ENCODE data around the gene SLC9A3.

Gene SLC9A3

DNA sequence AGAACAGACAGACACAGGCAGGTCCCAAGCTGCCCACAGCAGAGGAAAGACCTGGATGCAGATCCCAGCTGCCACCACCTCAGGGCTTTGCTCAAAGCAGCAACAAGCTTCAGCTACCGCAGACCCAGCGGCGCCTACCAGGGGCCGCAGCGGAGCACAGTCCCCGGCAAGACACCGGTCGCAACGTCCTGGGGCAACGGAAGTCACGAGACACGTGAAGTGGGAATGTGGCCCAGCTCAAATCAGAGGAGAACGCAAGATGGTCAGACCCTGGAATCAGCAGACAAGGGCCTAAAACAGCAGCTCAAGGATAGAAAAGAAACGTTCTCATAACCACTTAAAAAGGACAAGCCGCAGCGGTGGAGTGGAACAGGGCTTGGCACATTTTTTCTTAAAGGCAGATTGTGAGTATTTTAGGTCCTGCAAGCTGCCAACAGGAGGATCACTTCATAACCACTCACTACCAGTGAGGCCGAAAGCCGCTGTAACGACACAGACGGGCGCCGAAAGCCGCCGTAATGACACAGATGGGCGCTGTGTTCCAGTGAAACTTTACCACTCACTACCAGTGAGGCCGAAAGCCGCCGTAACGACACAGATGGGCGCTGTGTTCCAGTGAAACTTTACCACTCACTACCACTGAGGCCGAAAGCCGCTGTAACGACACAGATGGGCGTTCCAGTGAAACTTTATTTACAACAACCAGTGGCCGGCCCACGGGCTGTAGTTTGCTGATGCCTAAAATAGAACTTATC, 21.7 kb downstream of the SLC9A3 start:
- DNase-seq = no peak

DNA sequence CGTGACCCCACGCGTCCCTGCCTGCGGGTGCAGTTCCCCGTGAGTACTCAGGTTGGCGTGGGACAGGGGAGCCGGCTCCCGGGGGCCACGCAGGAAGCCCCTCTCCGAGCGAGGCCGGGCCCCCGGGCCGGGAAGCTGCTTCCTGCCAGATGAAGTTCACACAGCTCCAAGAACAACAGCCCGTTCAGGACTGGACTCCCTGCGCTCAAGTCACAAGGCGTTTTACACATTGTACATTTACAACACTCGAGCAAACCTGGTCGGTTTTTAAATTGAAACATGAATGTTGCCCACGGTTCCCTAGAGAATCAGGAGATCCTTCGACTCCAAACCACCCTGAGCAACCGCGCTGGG, 22.4 kb downstream of the SLC9A3 start:
- no peak for DNase-seq

DNA sequence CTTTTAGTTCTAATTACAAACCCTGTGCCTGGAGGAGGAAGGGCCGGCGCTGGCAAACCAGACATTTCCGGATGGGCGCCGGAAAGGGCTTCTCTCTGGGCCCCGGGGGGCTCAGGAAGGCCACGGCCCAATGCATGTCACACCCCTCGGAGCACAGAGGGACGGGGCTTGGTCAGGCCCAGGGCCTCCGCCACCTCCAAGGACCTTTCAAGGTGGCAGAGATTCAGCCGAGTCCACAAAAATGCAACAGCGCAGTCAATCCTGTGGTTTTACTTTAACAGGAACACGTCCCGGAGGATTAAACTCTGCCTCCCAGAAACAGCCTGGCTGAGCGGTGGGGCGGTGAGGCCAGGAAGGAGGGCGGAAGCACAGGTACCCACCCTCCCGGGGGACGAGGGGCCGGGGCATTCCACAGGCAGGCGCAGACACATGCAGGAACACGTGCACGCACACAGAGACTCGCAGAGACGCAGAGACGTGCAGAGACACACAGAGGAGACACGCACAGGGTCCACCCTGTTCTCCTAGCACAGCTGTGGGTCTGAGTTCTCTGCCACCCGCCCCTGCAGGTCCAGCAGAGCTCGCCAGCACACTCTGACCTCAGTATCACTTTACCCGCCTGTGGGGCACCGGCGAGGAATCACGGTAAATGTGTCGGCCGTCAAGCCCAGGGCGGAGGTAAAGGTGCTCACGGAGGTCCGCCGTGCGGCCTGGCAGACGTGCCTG, 23.0 kb downstream of the SLC9A3 start:
- DNase-seq = no peak

DNA sequence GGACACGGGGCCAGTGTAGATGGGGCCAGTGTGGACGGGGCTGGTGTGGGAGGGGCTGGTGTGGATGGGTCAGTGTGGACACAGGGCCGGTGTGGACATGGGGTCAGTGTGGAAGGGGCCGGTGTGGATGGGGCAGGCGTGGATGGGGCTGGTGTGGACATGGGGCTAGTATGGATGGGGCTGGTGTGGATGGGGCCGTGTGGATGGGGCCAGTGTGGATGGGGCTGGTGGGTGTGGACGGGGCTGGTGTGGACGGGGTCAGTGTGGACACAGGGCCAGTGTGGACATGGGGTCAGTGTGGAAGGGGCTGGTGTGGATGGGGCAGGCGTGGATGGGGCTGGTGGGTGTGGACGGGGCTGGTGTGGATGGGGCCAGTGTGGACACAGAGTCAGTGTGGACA, 23.8 kb downstream of the SLC9A3 start:
- DNase-seq = no peak

DNA sequence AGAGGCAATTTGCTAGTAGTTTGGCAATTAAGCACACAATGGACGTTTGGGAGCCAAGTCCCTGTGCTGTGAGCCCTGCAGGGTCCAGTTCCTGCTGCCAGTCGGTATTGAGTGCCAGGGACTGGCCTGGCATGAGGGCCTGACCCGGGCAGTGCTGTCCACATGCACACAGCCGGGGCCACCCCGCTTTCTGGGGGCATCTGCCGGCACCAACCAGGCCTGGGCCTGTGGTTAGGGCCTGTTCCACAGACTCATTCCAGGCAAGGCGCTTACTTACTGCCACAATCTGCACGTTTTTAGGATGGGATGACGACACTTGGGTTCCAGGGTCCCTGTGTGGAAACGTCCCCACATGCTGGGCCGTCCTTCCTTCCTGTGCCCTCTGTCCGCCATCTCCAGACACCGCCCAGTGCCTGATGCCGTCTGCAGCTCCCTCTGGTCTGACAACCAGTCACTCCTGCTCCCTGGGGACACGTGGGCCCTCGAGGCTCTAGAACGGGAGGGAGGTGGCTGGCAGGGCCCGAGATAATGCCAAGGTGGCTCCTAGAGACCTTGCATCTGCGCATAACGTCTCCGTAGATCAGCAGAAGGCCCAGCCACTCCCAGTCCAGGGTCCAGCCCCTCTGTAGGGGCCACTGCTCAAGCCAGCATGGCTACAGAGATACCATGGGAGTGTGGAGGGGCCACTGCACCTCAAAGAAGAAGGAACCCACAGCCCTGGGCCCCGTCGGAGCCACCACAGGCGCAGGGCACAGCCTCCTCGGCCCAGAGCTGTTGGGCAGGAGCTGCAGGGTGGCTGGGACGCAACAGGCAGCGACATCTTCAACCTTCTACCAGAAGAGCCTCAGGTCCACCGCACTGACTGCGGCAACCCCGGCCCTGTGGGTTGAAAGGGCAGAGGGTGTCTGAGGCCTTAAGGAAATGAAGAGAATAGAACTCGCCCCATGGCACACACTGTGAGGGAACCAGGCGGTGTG, 24.7 kb downstream of the SLC9A3 start:
- DNase-seq = no peak

DNA sequence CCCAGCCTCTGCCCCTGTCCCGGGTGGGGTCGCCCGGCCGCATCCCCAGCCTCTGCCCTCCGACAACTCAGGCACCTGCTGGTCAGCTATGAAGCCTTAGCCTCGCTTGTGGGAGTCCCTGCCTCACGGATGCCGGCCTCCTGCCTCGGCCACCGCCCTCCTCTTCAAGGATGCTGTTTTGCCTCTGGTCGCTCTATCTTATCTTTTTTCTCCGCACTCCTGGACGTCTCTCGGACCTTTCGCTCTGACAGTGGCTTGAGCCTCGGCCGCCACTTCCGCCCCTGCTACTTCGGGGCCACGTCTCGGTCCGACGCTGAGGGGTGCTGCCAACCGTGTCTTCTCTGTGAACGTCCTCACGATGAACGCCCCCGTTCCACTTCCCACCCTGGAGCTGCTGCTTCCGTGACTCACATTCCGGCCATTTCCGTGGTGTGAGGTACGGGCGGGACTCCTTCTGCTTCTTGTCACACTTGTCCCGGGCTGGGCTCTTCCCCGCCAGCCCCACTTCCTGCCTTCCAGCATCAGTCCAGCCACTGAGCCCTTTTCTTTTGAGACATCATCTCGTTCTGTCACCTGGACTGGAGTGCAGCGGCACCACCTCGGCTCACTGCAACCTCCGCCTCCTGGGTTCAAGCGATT, 26.3 kb downstream of the SLC9A3 start:
- DNase-seq = no peak

DNA sequence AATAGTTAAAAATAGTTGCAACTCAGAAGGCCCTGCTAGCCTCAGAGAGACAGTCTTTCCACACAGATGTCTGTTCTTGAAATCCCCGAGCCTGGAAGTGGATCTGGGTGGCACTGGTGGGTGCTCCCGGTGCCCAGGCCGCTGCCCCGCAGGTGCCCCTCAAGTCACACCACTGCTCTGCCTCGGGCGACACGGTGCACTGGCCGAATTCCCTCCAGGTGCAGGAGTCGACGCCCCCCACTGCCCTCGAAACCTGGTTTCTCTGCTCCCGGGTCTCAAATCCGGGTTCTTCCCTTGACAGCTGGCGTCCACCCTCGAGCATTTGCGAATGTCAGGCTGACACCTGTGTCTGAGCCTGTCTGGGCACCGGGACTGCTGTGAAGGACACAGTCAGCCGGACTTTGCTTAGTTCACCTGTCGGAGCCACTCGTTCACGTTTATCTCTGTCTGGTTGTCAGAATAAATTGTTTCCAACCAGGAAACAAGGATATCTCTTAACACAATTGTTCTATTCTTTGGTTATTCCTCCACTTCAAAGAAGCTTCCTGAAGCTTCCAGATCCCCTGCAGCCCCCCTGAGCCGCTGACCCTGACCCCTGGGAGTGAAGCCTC, 27.1 kb downstream of the SLC9A3 start:
- DNase-seq = no peak

DNA sequence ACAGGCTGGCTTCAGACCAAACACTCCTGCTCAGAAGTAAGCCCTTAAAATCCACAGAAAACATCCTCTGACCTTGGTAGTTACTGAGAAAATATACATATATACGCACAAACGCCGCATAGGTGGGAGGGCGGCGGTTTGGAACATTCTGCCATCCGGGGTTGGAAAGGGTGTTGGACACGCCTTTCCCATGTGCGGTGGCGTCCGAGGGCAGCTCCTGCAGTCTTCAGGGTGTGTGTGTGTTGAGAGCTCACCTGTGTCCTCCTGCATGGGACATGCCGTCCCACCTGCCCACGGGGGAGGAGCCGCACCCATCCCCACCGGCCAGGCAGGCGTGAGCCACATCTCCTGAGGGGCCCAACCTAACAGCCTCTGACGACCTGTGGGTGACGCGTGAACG, 28.2 kb downstream of the SLC9A3 start:
- no peak for DNase-seq

DNA sequence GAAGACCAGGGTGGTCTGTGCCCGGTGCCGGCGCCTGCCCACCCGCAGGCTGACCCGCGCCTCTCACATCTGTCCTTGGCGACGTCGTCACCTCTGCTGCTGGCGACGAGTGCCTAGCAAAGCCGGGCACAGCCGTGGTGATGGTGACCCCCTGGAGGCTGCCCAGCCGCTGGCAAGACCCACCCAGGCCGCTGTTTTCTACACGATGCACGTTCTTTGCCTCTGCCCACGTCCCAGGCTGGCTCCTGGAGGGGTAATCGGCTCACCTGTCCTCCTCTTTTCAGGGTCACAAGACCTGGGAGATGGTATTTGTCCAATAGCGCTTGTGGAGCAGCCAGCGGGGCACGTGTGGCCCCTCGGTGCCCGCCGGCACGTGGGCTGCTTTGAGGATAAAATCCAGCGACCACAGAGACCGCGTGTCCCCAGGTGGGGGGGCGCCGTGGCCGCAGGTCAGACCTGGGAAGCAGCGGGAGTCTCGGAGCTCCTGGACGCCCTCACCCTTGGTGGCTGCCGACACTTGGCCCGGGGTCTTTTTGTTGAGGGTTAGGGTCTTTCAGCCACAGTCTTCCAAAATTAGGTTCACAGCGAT, 29.5 kb downstream of the SLC9A3 start:
- DNase-seq = no peak

DNA sequence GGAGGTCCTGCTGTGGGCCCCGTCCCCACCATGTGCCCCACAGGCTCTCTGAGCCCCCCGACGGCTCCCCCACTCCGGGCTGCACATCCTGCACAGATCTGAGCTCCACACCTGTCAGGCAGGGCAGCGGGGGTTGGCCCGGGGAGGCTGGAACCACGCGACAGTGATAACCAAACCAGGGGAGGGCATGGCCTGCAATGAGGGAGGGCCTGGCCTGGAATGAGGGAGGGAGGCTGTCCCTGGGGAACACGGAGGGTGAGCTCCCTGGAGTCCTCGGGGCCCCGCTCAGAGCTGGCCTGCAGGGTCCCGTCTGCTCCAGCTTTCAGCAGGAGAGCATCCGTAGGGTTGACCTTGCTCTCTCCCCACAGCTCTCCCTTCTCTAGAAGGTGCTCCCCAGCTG, 30.5 kb downstream of the SLC9A3 start:
- DNase-seq = no peak

DNA sequence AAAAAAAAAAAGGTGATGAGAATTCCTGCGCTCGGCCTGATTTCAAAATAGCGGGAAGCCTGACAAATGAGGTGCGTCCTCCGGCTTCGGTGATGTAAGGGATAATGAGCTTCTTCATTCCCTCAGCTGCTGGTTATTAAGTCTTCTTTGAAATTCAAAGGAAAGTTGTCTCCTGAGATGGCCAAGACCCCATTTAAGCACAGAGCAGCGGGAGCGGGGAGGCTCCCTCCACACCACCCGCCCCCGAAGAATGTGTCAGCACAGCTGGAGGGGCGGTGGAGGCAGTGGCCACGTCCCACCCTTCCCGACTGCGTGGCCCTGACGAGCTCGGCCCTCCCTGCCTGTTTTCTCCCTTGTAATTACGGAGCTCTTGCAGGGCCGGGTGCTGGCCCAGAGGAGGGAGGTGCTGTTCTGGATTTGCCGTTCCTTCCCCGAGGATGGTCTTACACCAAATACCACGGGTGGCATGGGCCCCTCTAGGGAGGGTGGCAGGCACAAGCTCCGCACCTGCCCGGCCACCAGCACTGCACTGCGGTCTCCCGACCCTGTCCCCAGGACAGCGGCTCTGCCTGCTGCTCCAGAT, 31.0 kb downstream of the SLC9A3 start:
- no peak for DNase-seq

DNA sequence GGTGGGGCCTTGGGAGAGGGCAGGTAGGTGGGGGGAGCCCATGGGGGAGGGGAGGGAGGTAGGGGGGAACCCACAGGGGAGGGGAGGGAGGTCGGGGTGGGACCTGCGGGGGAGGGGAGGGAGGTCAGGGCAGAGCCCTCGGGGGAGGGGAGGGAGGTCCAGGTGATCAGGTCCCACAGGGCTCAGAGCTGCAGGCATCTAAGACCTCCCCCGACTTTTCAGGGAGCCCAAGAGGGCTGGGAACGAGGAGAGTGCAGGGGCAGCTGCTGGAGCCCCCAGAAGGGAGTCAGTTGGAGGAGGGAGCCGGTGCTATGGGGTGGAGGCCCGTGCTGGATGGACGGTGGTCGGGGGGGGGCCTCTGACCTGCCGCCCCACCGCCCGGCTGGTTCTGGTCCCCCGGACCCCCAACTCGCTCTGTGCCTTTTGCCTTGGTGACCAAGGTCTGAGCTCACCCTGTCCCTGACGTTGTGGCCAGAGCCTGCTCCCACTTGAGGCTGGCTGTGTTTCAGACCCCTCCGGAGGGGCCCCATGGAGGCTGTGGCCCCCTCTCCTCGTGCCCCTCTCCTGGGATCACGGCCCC, 31.8 kb downstream of the SLC9A3 start:
- DNase-seq = no peak

DNA sequence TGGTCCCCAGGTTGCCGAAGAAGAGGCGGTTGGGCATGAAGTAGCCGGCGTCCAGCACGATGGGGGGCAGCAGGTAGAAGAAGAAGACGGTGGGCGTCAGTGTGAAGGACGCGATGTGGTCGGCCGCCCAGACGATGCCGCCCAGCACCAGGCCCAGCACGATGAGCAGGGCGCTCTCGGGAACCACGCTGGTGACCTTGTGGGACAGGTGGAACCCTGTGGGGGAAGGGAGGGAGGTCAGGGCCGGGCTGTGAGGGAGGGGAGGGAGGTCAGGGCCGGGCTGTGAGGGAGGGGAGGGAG, 32.4 kb downstream of the SLC9A3 start:
- no peak for DNase-seq

DNA sequence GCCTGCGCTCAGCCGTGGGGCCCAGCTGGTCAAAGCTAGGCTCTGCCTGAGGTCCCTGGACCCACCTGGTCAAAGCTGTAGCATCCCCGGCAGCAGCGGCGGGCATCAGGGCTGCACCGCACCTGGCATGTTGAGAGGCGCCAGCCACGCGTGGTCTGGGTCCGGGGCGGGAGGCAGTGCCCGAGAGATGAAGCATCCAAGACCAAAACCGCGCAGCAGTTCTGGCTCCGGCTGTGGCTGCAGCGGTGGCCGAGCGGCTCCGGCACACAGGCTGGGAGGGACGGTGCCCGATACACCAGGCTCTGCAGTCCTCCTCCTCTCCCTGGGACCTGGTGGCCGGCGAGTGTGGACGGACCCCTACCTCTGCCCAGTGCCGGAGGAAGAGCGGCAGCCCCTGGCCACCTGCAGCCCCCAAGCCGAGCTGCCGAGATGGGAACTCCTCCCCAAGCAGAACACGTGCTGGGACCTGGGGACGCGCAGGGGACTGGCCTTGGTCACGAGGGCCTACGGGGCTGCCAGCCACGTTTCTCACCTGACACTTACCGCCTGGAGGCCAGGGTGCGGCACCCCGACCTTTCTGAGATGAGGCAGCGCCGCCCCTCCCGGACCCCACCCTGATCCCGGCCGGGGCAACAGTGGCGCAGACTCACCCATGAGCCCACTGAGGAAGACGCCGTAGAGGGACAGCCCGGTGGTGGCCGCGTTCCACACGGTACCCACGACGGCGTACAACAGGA, 33.0 kb downstream of the SLC9A3 start:
- no peak for DNase-seq

DNA sequence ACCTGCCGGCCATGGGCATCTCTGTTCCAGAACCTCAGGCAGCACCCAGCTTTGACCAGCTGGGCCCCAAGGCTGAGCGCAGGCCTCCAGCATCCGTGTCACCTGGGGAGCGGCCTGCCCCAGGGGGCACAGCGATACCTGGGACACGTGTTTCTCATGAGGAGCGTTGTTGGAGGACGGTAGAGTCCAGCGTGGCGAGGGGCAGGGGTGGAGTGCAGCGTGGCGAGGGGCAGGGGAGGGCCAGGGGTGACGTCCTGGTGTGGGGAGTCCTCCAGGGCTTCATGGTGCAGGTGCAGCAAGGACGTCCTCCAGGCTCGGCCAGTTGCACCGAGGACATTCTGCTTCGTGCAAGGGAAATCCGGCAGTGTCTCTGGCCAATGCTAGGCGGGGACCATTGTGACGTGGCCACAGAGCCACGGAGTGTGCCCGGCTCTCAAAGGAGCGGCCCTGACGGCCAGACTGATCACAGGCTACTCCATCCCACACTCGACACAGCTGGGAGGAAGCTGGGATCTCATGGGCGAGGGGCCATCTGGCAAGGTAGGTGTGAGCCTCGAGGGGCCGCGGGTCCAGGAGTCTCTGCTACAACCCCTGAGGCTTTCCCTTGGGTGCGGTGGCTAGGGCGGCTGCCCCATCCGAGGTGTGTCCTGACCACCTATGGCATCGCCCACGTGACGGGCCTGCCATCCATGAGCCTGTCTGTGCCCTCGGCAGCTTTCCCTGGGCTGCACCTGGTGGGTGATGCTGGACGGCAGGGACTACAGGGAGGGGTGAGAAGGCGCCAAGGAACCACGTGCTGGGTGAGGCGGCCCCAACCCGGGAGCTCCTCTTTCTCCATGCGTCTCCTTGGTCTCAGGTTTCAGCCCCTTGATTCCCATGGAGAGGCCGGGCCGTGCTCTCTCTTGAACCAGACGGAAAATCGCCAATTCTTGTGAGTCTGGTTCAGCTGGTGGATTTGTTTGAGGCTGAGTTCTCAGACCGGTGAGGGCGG, 33.8 kb downstream of the SLC9A3 start:
- DNase-seq = no peak

DNA sequence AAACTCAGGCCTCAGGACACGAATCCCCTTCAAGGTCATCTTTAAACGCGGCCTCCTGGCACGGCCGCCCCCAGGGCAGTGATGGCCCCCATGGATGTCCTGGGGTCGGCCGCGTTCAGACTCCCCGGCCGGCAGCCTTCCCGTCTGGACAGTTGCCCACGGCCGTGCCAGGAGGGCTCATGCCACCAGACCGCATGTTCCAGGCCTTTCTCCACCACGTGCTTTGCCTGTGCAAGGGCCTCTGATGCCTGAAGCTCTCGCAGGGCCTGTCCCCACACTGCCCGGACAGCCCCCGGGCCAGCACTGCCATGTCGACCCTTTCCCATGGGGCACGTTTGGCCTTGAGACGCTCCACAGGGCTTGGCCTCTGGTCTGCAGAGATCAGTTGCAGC, 34.6 kb downstream of the SLC9A3 start:
- no peak for DNase-seq

DNA sequence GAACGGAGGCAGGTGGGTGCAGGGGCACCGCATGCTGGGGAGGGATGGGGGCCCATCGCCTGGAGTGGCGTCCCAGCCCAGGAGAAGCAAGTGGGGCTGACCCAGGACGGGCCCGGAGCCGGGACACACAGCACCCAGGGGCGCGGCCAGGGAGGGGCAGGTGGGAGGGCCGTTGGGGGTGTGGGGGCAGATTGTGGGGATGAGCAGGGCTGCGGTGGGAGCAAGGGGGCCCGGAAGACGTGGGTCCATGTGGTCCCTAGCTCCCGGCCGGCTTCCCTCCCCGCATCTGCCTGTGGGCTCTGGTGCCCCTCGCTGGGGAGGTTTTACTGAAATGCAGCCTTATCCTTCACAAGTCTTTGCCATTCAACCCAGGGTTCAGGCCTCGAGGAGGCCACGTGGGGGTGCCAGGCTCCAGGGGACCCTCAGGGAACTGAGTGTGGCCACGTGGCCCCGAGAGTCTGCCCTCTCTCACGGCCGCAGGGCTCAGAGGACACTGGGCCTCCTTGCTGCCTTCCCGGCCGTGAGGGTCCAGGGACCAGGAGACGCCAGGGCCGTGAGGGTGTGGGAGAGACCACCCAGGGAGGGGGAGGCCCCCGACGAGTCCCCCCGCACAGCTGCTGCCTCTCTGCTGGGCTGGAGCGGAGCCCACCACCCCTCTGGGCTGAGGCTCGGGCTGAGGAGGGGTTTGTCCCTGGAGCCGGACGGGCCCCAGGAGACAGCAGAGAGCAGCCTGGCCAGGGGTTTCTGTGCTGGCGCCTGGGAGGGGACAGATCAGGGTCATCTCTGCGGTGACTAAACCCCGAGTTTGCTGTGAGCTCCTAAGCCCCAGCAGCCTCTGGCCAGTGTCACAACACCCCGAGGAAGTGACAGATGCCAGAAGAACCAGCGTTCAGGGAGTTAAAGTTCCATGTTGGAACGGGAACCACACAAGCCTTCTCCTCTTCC, 35.2 kb downstream of the SLC9A3 start:
- DNase-seq = no peak

DNA sequence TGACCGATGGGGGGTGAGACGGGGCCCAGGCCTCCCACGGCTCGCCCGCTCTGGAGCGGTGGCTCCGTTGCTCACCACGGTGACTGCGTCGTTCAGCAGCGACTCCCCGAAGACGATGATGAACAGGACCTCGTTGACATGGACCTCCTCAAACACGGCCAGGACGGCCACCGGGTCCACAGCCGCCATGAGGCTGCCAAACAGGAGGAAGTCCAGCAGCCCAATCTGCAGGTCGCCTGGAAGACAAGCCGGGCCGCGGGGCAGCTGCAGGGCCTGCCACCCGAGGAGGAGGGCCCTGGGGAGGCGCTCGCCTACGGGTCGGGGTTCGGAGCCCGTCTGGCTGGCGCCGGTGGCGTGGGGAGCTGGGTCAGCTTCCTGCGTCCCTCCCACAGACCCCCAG, 36.0 kb downstream of the SLC9A3 start:
- no peak for DNase-seq

Measured in CD4-positive, alpha-beta T cell treated with Interleukin-4 for 4 hours (primary cell).